Stimulated activated CD8-positive, alpha-beta memory T cell treated with anti-CD3 and anti-CD28 coated beads, Interleukin-4, amount 100 ng/mL, for 1 hour (primary cell): Measurements from ENCODE around the gene SLC7A7.
"Not testable (repeated sequence)": the region's sequence is repeated elsewhere in the genome, so short reads cannot be mapped to it uniquely, and the experiment has no call there.

Source experiments
- DNase-seq, 2 donors: peaks; one replicate each; pipeline ENCODE4 v3.0.0-alpha.2; 2020; ENCODE audit warnings: low read depth in 2 of 2, low spot score in 1 of 2

Gene SLC7A7

DNA sequence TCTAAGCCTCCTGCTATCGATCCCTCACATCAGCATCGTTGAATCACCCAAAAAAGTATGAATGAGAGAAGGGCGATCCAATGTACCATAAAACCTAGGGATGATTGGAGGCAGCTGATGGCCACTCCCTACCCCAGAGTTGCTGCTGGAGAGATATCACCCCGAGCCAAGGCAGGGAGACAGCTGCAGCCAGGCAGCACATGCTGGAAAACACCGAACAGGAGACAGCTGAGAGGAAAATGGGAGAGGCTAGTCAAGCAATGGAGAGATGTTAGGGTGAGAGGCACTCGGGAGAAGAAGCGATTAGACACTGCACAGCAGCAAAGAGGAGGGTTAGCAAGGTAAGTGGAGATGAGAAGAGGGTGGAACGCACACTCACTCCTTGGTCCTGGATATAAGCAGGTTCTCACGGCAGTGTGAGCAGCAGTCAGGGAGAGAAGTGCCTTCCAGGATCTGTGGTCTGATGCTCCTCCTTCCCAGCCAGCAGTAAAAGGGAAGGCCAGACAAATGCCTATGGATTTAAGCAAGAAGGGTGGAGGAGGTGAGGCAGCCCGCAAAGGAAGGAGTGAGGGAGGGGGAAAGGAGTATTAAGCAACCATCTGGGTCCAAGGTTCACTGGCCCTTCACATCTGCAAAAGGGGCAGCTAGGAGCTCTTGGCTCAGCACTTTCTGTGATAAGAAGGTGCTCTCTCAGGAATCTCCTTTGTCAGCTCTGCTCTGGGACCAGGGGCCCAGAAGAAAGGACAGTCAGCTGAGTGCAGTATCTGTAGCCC lies at the start of gene SLC7A7:
SLC7A7 (minus strand) TSS at position 495 of the 773 bp plus-strand sequence. CDS start 2,037 bp downstream, outside the sequence.
- DNase-seq, result no peak

DNA sequence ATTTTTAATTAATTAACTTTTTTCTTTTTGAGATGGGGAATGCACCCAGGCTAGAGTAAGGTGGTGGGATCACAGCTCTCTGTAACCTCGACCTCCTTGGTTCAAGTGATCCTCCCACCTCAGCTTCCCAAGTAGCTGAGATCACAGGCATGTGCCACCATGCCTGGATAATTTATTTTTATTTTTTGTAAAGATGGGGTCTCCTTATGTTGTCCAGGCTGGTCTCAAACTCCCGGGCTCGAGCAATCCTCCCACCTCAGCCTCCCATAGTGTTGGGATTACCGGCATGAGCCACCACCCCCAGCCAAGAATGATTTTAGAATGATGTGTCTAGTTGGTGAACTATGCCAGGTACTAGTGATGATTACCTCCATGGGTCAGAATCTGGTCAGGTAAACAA lies 49.7 kb upstream of the SLC7A7 start:
- DNase-seq, result no peak

DNA sequence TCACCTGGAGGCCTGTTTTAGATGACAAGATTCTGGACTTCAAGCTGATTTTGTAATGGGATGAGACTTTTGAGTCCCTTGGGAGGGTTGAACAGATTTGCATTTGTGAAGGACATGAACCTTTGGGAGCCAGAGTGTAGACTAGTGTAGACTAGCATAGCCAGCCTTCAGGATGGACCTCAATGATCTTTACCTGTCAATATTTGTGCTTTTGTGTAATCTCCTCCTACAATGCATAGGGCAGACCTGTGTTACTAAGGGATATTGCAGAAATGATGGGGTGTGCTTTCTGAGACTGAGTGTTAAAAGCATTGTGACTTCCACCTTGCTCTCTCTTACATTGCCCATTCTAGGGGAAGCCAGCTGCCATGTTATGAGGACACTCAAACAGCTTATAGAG lies 46.4 kb upstream of the SLC7A7 start:
- no peak for DNase-seq

DNA sequence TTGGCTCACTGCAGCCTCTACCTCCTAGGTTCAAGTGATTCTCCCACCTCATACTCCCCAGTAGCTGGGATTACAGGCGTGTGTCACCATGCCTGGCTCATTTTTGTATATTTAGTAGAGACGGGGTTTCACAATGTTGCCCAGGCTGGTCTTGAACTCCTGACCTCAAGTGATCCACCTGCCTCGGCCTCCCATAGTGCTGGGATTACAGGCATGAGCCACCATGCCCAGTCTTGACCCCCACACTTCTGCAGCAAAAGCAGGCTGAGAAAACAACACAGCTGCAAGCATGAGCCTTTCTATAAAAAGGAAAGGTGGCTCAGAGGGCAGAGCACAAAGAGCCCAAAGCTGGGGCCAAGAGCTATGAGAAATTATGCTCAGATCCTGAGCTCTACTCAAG lies 45.1 kb upstream of the SLC7A7 start:
- not testable (repeated sequence) for DNase-seq

DNA sequence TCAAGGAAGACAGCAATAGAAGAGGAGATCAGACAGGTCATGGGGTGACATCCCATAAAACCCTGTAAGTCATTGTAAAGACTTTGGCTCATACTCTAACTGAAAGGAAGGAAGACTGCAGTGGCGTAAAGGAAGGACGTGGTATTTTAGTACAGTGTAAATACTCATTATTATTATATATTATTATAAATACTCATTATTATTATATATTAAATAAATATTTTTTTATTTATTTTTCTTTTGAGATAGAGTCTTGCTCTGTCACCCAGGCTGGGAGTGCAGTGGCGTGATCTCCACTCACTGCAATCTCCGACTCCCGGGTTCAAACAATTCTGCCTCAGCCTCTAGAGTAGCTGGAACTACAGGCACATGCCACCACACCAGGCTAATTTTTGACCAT lies 41.2 kb upstream of the SLC7A7 start:
- no peak for DNase-seq

DNA sequence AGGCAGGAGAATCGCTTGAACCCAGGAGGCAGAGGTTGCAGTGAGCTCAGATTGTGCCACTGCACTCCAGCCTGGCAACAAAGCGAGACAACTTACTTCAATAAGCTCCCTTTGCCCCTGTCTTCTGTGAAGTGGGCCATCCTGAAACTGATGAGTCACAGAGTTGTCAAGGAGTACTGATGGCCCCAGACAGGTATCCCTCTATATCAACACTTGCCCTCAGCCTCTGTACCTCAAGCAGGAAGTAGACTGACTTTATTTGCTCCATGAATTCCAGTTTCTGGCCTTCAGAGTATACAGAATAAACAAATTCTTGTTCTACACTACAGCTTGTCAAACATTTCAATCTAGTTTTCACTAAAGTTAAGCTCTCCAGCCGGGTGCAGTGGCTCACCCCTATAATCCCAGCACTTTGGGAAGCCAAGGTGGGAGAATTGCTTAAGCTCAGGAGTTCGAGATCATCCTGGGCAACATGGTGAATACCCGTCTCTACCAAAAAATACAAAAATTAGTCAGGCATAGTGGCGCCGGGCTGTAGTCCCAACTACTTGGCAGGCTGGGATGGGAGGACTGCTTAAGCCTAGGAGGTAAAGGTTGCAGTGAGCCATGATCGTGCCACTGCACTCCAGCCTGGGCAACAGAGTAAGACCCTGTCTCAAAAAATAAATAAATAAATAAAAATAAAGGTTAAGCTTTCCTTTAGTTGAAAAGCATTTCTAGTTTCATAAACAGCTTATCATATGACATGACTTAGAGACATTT lies 39.9 kb upstream of the SLC7A7 start:
- DNase-seq, result no peak

DNA sequence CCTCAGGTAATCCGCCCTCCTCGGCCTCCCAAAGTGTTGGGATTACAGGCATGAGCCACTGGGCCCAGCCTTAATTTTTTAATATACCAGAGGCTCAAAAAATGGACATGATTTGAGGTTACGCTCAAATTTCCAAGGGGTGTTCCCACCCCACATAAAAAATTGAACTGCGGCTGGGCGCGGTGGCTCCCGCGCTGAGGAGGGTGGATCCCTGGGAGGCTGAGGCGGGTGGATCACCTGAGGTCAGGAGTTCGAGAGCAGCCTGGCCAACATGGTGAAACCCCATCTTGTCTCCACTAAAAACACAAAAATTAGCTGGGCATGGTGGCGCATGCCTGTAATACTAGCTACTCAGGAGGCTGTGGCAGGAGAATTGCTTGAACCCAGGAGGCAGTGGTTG lies 39.1 kb upstream of the SLC7A7 start:
- DNase-seq, result not testable (repeated sequence)

DNA sequence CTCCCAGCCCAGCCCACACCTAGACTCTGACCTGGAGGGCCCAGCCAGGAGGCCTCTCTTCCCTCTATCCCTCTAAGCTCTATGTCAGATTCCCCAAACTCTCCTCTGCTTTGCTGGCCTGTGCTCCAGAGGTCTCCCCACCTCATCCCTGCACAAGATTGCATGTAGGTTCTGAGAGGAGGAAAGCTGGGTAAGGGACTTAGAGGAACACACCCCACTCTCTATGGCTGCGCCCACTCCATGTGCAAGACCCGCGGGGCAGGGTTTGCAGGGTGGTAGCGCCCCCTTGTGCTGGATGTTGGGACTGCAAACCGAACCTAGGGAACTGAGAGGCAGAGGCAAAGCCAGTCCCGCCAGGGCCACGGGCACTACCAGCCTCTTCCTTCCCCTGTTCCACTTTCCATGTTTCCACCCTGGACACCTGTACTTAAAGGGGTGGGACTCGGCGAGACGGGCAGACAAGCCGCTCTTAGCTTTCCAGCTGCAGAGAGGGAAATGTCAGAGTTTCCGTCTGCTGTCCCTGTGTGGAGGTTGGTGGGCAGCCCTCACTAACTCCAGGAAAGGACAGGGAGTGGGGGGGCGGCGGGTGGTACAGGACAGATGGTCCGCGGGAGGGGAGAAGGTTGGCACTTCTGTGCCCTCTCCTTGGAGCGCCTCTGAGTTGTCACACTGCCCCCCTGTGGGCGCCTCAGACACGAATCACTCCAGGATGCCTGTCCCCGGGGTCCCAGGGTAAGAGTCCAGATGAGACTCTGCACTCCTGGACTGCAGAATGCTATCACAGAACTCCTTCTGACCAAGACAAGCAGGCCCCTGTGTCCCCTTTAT lies 37.9 kb upstream of the SLC7A7 start:
- peak; percentile 85 to 92 for DNase-seq

DNA sequence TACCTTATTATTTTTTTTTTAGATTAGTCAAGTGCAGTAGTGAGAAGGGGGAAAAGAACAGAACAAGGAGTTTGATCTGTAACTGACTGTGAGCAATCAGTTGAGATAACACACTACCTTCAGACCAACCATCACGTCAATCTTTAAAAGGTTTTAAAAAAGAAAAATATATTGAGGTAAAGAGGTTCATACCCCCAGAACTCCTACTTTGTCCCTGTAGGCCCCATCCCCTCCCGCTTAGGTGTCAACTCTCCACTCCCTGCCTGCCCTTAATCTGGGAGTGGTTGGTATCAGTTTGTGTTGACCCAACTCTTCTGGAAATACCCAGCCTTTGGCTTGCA lies 37.3 kb upstream of the SLC7A7 start:
- no peak for DNase-seq

DNA sequence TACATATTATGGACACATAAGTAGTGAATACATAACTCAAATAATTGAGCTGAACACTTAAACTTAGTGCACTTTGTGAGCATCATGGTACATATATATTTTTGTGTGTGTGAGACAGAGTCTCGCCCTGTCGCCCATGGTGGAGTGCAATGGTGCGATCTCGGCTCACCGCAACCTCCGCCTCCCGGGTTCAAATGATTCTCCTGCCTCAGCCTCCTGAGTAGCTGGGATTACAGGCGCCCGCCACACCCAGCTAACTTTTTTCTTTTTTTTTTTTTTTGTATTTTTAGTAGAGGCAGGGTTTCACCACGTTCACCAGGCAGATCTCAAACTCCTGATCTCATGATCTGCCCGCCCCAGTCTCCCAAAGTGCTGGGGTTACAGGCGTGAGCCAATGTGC lies 36.9 kb upstream of the SLC7A7 start:
- not testable (repeated sequence) for DNase-seq

DNA sequence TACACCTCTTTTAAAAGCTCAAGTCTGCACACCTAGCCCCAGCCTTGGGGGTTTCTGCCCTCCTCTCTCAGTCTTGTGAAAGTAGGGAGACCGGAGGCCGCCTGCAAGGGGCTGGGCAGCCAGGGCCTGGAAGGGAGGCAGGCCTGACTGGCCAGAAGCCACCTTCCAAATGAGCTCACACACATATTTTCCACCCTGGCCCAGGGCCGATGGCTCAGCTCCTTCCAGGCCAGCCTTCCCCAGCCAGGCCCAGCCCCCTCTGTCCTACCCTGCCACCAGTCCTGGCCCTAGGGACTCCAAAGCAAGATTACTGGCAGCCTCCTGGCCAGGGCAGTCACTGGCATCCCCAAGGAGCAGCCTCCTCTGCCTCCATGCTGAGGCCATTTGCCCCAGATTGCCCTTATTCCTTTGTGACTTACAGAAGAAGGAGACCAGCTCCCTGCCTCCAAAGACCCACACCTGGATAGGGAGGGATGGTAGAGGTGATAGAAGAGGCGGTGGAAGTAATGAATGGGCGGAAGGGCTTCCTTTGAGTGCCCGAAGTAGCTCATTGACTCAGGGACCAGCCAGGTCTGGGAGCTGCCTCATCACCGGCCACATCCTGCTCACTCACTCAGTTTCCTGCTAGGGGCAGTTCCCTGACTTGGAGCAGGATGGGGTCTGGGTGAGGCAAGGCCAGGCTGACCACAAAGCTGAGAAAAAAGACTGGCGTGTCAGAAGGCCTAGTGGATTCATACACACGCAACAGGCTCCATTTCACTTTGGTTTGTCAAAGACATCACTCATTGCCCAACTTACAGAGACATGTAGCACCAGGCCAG lies 35.9 kb upstream of the SLC7A7 start:
- DNase-seq, result no peak

DNA sequence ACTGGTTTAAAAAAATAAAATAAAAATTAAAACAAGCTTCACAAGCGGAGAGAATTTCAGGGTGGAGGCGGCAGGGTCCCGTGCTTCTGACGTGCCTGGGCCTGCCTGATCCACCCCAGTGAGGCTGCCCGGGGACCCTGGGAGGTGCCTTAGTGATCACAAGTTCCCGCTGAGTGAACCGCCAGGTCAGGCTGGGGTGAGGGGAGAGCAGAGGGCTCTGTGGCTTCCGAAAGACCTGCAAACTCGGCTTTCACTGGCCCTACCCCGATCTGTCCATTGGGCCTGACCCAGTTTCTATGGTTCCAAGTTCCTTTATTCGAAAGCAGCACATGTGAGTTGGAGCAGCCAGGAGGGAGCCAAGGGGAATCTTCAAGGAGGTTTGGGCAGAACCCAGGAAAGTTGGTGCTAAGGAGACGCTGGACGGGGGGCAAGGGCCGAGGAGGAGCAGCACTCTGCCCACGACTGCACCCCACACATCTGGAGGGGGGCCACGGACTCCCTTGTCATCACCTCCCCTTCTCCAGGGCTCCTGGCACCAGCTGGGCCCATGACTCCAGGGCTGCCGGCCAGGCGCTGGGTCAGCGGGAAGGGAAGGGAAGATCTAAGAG lies 34.1 kb upstream of the SLC7A7 start:
- no peak for DNase-seq

DNA sequence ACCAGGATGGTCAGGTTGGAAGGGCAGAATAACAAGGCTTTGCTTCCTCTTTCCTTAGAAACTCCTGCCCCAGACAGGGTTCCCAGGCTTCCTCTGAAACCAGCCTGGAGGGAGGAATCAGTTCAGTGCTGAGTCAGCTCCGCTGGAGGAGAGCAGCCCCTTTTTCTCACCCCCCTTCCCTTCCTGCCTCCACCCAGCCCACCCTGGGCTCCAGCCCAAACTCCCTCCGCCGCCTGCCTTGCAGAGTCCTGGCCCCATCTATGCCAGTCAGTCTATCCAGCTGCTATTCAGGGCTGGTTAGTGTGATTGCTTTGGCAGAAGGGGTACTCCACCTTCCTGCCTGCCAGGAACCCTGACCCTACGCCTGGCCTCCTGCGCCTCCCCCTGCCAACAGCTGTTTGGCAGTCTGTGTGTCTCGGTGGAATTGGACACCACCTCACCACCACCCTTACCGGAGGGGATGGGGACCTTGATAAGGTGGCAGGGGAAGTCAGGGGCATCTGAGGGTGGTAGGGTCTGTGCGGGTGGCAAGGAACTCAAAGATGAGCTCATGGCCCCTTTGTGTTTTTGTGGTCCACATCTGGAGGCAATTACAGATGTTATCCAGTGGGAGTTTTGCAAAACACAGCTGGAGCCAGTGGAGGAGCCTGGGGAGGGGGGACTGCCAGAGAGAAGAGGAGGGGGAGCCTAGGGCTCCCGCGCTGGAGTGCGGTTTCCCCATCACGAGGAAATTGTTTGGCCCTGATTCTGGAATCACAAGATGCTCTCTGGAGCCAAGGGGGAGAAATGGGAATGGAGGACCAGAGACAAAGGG lies 33.3 kb upstream of the SLC7A7 start:
- DNase-seq, result no peak

DNA sequence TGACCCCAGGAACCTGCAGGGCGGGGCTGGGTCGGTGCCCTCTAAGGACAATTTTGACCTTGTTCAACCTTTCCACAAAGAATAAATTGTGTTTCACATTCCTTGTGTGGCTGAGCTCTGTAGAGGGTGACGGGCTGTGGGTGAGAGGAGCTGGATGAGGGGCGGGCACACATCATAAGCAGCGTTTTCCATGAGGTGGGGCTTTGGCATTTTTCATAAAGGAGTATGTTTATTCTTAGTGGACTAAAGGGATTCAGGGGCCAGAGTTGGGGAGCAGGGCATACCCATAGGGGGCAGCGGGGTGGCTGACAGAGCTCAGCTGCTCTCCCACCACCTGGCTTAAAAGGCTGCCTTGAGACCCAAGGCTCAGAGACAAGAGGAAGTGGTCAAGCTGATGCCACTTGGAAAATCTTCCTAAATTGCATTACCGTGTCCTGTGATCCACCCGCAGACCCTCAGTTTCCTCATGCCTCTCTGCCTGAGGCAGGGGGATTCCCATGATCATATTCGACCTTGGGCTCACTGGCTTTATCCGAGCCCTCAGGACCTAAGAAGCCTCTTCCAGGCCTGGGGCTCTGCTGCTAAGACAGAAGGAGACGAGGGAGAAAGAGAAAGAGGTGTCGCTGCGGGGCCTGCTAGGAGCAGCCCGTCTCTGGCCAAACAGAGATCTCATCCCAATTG lies 32.6 kb upstream of the SLC7A7 start:
- no peak for DNase-seq

DNA sequence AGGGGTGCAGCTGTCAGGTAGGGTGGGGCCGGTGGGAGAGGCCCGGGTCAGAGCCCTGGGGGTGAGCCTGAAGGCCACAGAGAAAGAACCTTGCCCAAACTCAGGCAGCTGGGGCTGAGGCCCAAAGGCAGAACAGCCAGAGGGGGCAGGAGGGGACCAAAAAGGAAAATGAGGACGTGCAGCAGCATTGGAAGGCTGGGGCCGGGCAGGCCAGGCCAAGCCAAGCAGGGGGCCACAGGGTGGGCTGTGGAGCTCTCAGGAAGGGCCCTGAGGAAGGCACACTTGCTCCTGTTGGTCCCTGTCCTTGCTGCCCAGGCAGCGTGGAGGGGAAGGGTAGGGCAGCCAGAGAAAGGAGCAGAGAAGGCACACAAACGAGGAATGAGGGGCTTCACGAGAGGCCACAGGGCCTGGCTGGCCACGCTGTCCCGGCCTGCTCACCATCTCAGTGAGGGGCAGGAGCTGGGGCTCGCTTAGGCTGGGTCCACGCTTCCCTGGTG lies 31.6 kb upstream of the SLC7A7 start:
- DNase-seq, result no peak

DNA sequence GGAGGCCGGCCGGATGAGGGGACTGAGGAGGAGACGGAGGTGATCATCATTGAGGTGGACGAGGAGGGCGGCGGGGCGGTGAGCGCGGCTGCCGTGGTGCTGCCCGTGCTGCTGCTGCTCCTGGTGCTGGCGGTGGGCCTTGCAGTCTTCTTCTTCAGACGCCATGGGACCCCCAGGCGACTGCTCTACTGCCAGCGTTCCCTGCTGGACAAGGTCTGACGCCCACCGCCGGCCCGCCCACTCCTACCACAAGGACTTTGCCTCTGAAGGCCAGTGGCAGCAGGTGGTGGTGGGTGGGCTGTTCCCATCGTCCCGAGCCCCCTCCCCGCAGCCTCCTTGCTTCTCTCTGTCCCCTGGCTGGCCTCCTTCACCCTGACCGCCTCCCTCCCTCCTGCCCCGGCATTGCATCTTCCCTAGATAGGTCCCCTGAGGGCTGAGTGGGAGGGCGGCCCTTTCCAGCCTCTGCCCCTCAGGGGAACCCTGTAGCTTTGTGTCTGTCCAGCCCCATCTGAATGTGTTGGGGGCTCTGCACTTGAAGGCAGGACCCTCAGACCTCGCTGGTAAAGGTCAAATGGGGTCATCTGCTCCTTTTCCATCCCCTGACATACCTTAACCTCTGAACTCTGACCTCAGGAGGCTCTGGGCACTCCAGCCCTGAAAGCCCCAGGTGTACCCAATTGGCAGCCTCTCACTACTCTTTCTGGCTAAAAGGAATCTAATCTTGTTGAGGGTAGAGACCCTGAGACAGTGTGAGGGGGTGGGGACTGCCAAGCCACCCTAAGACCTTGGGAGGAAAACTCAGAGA lies 30.8 kb upstream of the SLC7A7 start:
- DNase-seq, result no peak

DNA sequence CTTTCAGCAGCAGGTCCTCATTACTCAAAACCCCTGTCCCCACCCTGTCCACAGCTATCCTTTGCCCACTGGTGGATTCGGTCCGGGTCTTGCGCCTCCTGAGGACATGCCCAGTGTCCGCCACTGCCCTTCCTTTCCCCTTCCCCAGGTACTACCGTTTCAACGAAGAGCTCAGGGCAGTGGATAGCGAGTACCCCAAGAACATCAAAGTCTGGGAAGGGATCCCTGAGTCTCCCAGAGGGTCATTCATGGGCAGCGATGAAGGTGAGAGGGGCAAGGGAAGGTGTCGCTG lies 29.8 kb upstream of the SLC7A7 start:
- DNase-seq, result no peak
